ENCODE results near the gene ATP9A.

DNA sequence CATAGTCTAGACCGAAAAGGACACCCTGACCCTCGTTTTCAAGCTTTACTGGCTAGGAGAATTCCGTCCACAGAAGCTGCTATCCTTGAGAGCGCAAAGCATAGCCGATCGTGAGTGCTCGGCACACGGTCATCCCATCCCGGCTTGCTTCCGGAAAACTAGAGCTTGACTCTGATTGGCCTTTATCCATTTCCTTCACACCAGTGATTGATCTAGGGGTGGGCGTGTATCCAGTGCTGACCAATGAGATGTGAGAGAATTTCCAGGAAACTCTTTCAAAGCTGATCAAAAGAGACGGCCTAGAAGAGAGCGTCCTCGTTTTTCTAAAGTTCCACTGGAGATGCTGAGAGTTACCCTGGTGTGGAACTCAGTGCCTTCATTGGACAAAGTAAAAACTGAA lies 184.7 kb downstream of the ATP9A start:
- TF ChIP-seq, protein P1, sequence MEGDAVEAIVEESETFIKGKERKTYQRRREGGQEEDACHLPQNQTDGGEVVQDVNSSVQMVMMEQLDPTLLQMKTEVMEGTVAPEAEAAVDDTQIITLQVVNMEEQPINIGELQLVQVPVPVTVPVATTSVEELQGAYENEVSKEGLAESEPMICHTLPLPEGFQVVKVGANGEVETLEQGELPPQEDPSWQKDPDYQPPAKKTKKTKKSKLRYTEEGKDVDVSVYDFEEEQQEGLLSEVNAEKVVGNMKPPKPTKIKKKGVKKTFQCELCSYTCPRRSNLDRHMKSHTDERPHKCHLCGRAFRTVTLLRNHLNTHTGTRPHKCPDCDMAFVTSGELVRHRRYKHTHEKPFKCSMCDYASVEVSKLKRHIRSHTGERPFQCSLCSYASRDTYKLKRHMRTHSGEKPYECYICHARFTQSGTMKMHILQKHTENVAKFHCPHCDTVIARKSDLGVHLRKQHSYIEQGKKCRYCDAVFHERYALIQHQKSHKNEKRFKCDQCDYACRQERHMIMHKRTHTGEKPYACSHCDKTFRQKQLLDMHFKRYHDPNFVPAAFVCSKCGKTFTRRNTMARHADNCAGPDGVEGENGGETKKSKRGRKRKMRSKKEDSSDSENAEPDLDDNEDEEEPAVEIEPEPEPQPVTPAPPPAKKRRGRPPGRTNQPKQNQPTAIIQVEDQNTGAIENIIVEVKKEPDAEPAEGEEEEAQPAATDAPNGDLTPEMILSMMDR (IDR thresholded peaks at IDR 0.05; ENCODE audit: low read depth, low read length, poor library complexity, severe bottlenecking) = no peak
- TF ChIP-seq EZH2phosphoT487 (IDR thresholded peaks at IDR 0.05; ENCODE audit: borderline replicate concordance, low read length) = no peak

Measured in DOHH2 (cell line).